Measurements from ENCODE around the gene TMBIM6.

Gene TMBIM6

DNA sequence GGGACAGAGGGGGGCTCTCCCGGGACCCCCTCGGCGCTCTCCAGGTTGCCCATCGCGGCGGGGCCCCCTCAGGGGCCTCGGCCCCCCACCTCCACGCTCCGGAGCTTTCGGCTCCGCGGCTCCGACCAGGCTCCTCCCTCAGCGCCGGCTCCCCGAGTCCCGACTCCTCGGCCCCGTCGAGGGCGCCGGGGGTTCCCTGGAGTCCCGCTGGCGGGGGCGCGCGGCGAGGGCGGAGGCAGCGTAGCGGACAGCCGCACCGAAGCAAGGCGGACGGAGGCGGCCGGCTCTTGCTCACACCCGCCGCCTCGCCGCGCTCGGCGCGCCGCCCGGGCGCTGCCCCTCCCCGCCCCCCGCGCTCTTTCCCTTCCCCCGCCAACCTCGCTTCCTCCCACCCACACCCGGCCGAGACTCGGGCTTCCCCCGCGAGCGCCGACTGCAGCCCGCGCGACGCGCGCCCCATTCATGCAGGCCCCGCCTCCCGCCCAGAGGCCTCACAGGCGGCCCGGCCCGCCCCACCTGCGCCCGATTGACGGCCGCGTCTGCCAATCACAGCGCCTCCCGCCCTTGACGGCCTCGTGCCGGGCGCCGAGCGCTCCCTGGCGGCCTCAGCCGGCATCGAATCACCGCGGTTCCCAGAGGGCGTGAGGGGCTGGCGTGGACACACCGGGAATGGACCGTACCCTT lies 34.1 kb upstream of the TMBIM6 start, which contains the start of gene FMNL3 (continued):
- TF ChIP-seq ZNF777 (tag by site-specific recombination; IDR thresholded peaks at IDR 0.05; ENCODE audit: borderline replicate concordance), result peak; percentile 20; the same call in 1 of the 2 replicates
- no peak for TF ChIP-seq ZNF155 (tag by site-specific recombination; IDR thresholded peaks at IDR 0.05)
- peak; percentile 38; the same call in 1 of the 2 replicates for TF ChIP-seq EGR2 (tag by site-specific recombination; IDR thresholded peaks at IDR 0.05; ENCODE audit: low read depth)
- TF ChIP-seq, protein P1, sequence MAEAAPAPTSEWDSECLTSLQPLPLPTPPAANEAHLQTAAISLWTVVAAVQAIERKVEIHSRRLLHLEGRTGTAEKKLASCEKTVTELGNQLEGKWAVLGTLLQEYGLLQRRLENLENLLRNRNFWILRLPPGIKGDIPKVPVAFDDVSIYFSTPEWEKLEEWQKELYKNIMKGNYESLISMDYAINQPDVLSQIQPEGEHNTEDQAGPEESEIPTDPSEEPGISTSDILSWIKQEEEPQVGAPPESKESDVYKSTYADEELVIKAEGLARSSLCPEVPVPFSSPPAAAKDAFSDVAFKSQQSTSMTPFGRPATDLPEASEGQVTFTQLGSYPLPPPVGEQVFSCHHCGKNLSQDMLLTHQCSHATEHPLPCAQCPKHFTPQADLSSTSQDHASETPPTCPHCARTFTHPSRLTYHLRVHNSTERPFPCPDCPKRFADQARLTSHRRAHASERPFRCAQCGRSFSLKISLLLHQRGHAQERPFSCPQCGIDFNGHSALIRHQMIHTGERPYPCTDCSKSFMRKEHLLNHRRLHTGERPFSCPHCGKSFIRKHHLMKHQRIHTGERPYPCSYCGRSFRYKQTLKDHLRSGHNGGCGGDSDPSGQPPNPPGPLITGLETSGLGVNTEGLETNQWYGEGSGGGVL (tag by site-specific recombination; IDR thresholded peaks at IDR 0.05), result peak; percentile 81
- TF ChIP-seq ZNF560 (tag by site-specific recombination; IDR thresholded peaks at IDR 0.05; ENCODE audit: borderline replicate concordance), result no peak
- TF ChIP-seq MEIS1 (CRISPR knock-in tag; IDR thresholded peaks at IDR 0.05; ENCODE audit: borderline replicate concordance), result no peak
- TF ChIP-seq, protein P2, sequence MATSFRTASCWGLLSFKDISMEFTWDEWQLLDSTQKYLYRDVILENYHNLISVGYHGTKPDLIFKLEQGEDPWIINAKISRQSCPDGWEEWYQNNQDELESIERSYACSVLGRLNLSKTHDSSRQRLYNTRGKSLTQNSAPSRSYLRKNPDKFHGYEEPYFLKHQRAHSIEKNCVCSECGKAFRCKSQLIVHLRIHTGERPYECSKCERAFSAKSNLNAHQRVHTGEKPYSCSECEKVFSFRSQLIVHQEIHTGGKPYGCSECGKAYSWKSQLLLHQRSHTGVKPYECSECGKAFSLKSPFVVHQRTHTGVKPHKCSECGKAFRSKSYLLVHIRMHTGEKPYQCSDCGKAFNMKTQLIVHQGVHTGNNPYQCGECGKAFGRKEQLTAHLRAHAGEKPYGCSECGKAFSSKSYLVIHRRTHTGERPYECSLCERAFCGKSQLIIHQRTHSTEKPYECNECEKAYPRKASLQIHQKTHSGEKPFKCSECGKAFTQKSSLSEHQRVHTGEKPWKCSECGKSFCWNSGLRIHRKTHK (tag by site-specific recombination; IDR thresholded peaks at IDR 0.05), result no peak
- TF ChIP-seq ZNF354C (tag by site-specific recombination; IDR thresholded peaks at IDR 0.05; ENCODE audit: borderline replicate concordance, low read depth), result no peak
- TF ChIP-seq ZNF561 (tag by site-specific recombination; IDR thresholded peaks at IDR 0.05; ENCODE audit: borderline replicate concordance), result no peak; the same call in 1 of the 2 replicates
- peak; percentile 94 for TF ChIP-seq ZBTB8A (tag by site-specific recombination; IDR thresholded peaks at IDR 0.05)
- peak; percentile 94 for TF ChIP-seq ZNF660 (tag by site-specific recombination; IDR thresholded peaks at IDR 0.05)
- TF ChIP-seq, protein P3, sequence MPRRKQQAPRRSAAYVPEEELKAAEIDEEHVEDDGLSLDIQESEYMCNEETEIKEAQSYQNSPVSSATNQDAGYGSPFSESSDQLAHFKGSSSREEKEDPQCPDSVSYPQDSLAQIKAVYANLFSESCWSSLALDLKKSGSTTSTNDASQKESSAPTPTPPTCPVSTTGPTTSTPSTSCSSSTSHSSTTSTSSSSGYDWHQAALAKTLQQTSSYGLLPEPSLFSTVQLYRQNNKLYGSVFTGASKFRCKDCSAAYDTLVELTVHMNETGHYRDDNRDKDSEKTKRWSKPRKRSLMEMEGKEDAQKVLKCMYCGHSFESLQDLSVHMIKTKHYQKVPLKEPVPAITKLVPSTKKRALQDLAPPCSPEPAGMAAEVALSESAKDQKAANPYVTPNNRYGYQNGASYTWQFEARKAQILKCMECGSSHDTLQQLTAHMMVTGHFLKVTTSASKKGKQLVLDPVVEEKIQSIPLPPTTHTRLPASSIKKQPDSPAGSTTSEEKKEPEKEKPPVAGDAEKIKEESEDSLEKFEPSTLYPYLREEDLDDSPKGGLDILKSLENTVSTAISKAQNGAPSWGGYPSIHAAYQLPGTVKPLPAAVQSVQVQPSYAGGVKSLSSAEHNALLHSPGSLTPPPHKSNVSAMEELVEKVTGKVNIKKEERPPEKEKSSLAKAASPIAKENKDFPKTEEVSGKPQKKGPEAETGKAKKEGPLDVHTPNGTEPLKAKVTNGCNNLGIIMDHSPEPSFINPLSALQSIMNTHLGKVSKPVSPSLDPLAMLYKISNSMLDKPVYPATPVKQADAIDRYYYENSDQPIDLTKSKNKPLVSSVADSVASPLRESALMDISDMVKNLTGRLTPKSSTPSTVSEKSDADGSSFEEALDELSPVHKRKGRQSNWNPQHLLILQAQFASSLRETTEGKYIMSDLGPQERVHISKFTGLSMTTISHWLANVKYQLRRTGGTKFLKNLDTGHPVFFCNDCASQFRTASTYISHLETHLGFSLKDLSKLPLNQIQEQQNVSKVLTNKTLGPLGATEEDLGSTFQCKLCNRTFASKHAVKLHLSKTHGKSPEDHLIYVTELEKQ (tag by site-specific recombination; IDR thresholded peaks at IDR 0.05; ENCODE audit: borderline replicate concordance), result 0 out of 2 replicates have a peak, but pooled peaks have one; percentile 36
- no peak for TF ChIP-seq ZNF549 (tag by site-specific recombination; IDR thresholded peaks at IDR 0.05)
- TF ChIP-seq, protein P4, sequence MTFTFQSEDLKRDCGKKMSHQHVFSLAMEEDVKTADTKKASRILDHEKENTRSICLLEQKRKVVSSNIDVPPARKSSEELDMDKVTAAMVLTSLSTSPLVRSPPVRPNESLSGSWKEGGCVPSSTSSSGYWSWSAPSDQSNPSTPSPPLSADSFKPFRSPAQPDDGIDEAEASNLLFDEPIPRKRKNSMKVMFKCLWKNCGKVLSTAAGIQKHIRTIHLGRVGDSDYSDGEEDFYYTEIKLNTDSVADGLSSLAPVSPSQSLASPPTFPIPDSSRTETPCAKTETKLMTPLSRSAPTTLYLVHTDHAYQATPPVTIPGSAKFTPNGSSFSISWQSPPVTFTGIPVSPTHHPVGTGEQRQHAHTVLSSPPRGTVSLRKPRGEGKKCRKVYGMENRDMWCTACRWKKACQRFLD (tag by site-specific recombination; IDR thresholded peaks at IDR 0.05), result no peak
- no peak; the same call in 1 of the 2 replicates for TF ChIP-seq ZNF324 (tag by site-specific recombination; IDR thresholded peaks at IDR 0.05)
- TF ChIP-seq GLI4 (tag by site-specific recombination; IDR thresholded peaks at IDR 0.05), result no peak
- no peak for TF ChIP-seq KLF7 (tag by site-specific recombination; IDR thresholded peaks at IDR 0.05; ENCODE audit: borderline replicate concordance)
- TF ChIP-seq ZNF211 (tag by site-specific recombination; IDR thresholded peaks at IDR 0.05; ENCODE audit: low read depth), result no peak
- TF ChIP-seq ZNF426 (tag by site-specific recombination; IDR thresholded peaks at IDR 0.05), result no peak
- peak; percentile 68 for TF ChIP-seq ZEB2 (tag by site-specific recombination; IDR thresholded peaks at IDR 0.05)
- TF ChIP-seq YY1 (tag by site-specific recombination; IDR thresholded peaks at IDR 0.05), result no peak
- TF ChIP-seq ZNF221 (tag by site-specific recombination; IDR thresholded peaks at IDR 0.05; ENCODE audit: borderline replicate concordance), result no peak
- peak; percentile 68 for TF ChIP-seq ZNF335 (tag by site-specific recombination; conservative IDR thresholded peaks at IDR 0.05)
- TF ChIP-seq ZNF555 (tag by site-specific recombination; conservative IDR thresholded peaks at IDR 0.05), result no peak
- no peak for TF ChIP-seq ZNF677 (tag by site-specific recombination; IDR thresholded peaks at IDR 0.05)
- no peak for TF ChIP-seq MYNN (tag by site-specific recombination; IDR thresholded peaks at IDR 0.05; ENCODE audit: borderline replicate concordance)
- no peak for TF ChIP-seq ZNF707 (tag by site-specific recombination; IDR thresholded peaks at IDR 0.05)
- no peak for TF ChIP-seq ZNF473 (tag by site-specific recombination; IDR thresholded peaks at IDR 0.05)
- TF ChIP-seq, protein P5, sequence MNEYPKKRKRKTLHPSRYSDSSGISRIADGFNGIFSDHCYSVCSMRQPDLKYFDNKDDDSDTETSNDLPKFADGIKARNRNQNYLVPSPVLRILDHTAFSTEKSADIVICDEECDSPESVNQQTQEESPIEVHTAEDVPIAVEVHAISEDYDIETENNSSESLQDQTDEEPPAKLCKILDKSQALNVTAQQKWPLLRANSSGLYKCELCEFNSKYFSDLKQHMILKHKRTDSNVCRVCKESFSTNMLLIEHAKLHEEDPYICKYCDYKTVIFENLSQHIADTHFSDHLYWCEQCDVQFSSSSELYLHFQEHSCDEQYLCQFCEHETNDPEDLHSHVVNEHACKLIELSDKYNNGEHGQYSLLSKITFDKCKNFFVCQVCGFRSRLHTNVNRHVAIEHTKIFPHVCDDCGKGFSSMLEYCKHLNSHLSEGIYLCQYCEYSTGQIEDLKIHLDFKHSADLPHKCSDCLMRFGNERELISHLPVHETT (tag by site-specific recombination; IDR thresholded peaks at IDR 0.05), result no peak
- TF ChIP-seq, protein P6, sequence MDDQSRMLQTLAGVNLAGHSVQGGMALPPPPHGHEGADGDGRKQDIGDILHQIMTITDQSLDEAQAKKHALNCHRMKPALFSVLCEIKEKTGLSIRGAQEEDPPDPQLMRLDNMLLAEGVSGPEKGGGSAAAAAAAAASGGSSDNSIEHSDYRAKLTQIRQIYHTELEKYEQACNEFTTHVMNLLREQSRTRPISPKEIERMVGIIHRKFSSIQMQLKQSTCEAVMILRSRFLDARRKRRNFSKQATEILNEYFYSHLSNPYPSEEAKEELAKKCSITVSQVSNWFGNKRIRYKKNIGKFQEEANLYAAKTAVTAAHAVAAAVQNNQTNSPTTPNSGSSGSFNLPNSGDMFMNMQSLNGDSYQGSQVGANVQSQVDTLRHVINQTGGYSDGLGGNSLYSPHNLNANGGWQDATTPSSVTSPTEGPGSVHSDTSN (CRISPR knock-in tag; IDR thresholded peaks at IDR 0.05), result peak; percentile 100
